Activated B cell treated with CpG ODN at 0.5 μM for 24 hours (primary cell): ENCODE measurements around the gene TEF. TPM values are rescaled to one million over a fixed set of nuclear protein-coding genes. Genes with fewer than 3 reads are reported as not detected.

ENCODE experiments used
- ATAC-seq: fragments of 200-7000 bp; cut with Tn5 transposase; one replicate; pipeline ENCODE4 v1.10.0; 2021; ENCODE audit warnings: low read depth, mild to moderate bottlenecking, moderate library complexity
- CTCF ChIA-PET: fragments of 350-600 bp; sonication (Branson Sonifier 250); formaldehyde crosslinking; loops from one replicate; lab custom pipeline; 2021; ENCODE audit warnings: antibody characterized with exemption; lab: Charles Lee
- POLR2A ChIA-PET: fragments of 350-600 bp; sonication (Branson Sonifier 250); formaldehyde crosslinking; loops from one replicate; lab custom pipeline; 2021; ENCODE audit warnings: antibody characterized with exemption; lab: Charles Lee
- DNase-seq: peaks from one replicate; pipeline ENCODE4 v3.0.0; 2022
- H3K27ac Mint-ChIP-seq: one replicate; pipeline ENCODE4 v1.8.0; 2020; ENCODE audit warnings: mixed read lengths
- H3K27me3 Mint-ChIP-seq: one replicate; pipeline ENCODE4 v1.8.0; 2021; ENCODE audit warnings: mixed read lengths
- H3K36me3 Mint-ChIP-seq: one replicate; pipeline ENCODE4 v1.8.0; 2021; ENCODE audit warnings: low read depth, mixed read lengths
- H3K4me1 Mint-ChIP-seq: one replicate; pipeline ENCODE4 v1.8.0; 2021; ENCODE audit warnings: mixed read lengths
- H3K4me3 Mint-ChIP-seq: one replicate; pipeline ENCODE4 v1.8.0; 2020; ENCODE audit warnings: mild to moderate bottlenecking, mixed read lengths
- H3K9me3 Mint-ChIP-seq: one replicate; pipeline ENCODE4 v1.8.0; 2020; ENCODE audit warnings: mixed read lengths
- CTCF ChIP-seq: fragments of 200-600 bp; IDR thresholded peaks from one replicate; pipeline ENCODE4 v1.8.0; 2022; ENCODE audit warnings: antibody characterized with exemption, mild to moderate bottlenecking
- intact Hi-C: fragments of 100-400 bp; cut with micrococcal nuclease; formaldehyde crosslinking; loops from one replicate; pipeline ENCODE4 v1.15.1; 2024
- total RNA-seq: library from RNA; stranded (reverse); gene quantifications from 2 replicates; pipeline ENCODE4 v1.2.3, GENCODE V29; 2022

The TEF gene
- total RNA-seq, 1 donor from 2014 or later, result 5.2 TPM

DNA sequence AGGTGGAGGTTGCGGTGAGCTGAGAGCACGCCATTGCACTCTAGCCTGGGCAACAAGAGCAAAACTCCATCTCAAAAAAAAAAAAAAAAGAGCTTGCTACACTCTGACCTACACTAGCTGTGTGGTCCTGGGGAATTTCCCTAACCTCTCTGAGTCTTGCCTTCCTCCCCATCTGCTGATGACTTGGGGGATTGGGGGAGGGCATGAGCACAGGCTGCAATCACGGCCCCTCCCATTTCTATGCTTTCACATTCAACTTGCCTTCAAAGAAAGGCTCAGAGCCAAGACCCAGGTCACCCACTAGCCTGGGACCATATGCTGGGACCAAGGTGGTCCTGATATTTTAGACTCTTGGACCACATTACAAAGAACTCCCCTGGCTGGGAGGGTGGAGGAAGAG lies 39.8 kb upstream of the TEF start:
- intact Hi-C loops, result no loop called here
- ChIA-PET CTCF (no interaction called here), POLR2A (interaction anchor here (0.6 kb wide), 1 partner anchor 280 kb away, joined by 3 read pairs; no protein-coding TSS in a partner anchor)
- Mint-ChIP-seq H3K4me3 (no peak overlapping the region), H3K36me3 (peaks cover 71% of the 10 kb centered on the region), H3K4me1 (no peaks in the 10 kb centered on the region), H3K9me3 (no peaks in the 10 kb centered on the region), H3K27me3 (no peaks in the 10 kb centered on the region), H3K27ac (no peak overlapping the region)
- ATAC-seq (peak; percentile 56), DNase-seq (no peak)
- TF ChIP-seq CTCF, result no peak

DNA sequence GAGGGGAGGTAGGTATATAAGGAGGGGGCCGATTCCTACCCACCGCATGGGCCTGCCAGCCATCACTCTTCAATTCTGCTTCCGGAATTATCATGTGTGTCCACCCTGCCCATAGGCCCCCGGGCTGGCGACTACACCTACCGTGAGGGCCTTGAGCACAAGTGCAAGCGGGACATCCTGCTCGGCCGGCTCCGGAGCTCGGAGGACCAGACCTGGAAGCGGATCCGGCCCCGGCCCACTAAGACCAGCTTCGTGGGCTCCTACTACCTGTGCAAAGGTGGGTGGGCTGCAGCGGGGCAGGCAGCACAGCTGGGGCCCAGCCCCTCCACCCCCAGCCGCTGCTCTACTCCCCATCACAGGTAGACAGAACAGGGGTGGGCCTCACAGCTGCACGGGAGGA lies 38.4 kb upstream of the TEF start:
- intact Hi-C loops, result no loop called here
- ChIA-PET CTCF (no interaction called here), POLR2A (no interaction called here)
- no peak for ATAC-seq
- H3K4me3 Mint-ChIP-seq, result no peak overlapping the region
- H3K9me3 Mint-ChIP-seq, result no peaks in the 10 kb centered on the region
- DNase-seq, result no peak
- H3K4me1 Mint-ChIP-seq, result no peaks in the 10 kb centered on the region
- no peak overlapping the region for H3K27ac Mint-ChIP-seq
- H3K27me3 Mint-ChIP-seq, result no peaks in the 10 kb centered on the region
- no peak for TF ChIP-seq CTCF
- H3K36me3 Mint-ChIP-seq, result peaks cover 84% of the 10 kb centered on the region

DNA sequence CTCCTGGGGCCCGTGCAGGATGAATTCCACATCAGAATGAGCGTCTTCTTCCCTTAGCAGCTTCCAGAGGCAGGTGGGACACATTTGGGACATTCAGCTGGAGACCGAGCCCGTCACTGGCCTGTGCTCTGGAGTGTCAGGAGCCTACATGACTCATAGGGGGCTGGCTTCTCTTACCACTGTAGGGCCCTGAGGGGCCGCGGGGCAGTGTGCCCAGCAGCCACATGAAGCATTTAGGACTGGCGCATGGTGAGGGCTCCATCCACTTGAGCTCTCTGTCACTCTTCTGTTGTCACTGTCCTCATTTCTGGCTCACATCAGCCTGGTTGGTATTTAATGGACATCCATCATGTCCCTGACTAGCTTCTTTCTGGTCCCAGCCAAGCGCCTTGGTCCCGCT lies 38.0 kb upstream of the TEF start:
- peaks cover 86% of the 10 kb centered on the region for H3K36me3 Mint-ChIP-seq
- no peak for DNase-seq
- no peak overlapping the region for H3K27ac Mint-ChIP-seq
- TF ChIP-seq CTCF, result no peak
- ATAC-seq, result no peak
- POLR2A ChIA-PET, result no interaction called here
- CTCF ChIA-PET, result no interaction called here
- no peaks in the 10 kb centered on the region for H3K9me3 Mint-ChIP-seq
- no peak overlapping the region for H3K4me3 Mint-ChIP-seq
- no peaks in the 10 kb centered on the region for H3K27me3 Mint-ChIP-seq
- no peaks in the 10 kb centered on the region for H3K4me1 Mint-ChIP-seq
- intact Hi-C loops, result no loop called here

DNA sequence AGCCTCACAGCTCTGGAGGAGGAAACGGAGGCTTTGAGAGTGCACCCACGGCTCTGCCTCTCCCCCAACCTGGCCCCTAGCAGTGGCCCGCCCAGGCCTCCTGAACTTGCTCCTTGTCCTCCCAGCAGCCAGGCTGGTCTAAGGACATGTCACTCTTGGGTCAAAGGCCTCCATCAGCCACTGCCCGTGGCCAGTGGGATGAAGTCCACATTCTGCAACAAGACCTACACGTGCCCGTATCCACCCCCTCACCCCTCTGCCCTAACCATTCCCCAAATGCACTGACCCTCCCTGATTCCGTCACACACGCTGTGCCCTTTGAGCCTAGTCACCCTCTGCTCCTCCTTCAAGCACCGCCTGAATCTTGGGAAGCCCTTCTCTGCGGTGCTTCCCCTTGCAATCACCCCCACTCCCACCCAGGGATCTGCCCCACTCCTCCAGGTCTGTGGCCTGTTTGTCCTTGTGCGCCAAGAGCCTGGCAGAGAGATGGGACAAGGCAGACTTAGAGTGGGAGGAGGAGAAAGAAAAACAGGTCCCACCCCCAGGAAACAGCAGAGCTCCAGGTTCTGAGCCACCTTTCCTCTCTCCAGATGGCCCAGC lies 37.5 kb upstream of the TEF start:
- H3K9me3 Mint-ChIP-seq, result no peaks in the 10 kb centered on the region
- POLR2A ChIA-PET, result no interaction called here
- CTCF ChIA-PET, result no interaction called here

GRCh38 chr22:41345807-41346335 lies 35.9 kb upstream of the TEF start:
- no peaks in the 10 kb centered on the region for H3K9me3 Mint-ChIP-seq
- H3K4me1 Mint-ChIP-seq, result no peaks in the 10 kb centered on the region
- no peak for DNase-seq
- TF ChIP-seq CTCF, result no peak
- no peaks in the 10 kb centered on the region for H3K27me3 Mint-ChIP-seq
- H3K4me3 Mint-ChIP-seq, result no peak overlapping the region
- intact Hi-C loops, result no loop called here
- POLR2A ChIA-PET, result no interaction called here
- CTCF ChIA-PET, result no interaction called here
- H3K36me3 Mint-ChIP-seq, result peaks cover 87% of the 10 kb centered on the region
- no peak overlapping the region for H3K27ac Mint-ChIP-seq
- ATAC-seq, result no peak

More for the DNA sequence above, 37.5 kb upstream of the TEF start:
- Mint-ChIP-seq H3K4me1 (no peaks in the 10 kb centered on the region), H3K4me3 (no peak overlapping the region), H3K27ac (no peak overlapping the region), H3K27me3 (no peaks in the 10 kb centered on the region), H3K36me3 (peaks cover 87% of the 10 kb centered on the region)
- intact Hi-C loops, result no loop called here
- no peak for ATAC-seq
- no peak for DNase-seq
- TF ChIP-seq CTCF, result no peak
